HepG2 (cell line): ENCODE results near the gene MAOB. TPM values are rescaled to one million over a fixed set of nuclear protein-coding genes. Genes with fewer than 3 reads are reported as not detected.

ENCODE experiments used
- ARID2 ChIP-seq: sonication (generic); formaldehyde crosslinking; IDR thresholded peaks from 2 replicates; pipeline ENCODE4 v1.8.1; 2022; ENCODE audit warnings: mild to moderate bottlenecking, missing genetic modification reagents, borderline replicate concordance
- CBX2 ChIP-seq, 2 experiments: fragments of 200-600 bp in 1 of 2; sonication (generic); formaldehyde crosslinking in 1 of 2; IDR thresholded peaks; 2 replicates each; pipeline versions ENCODE4 v1.7.0 to v1.8.1; 2018 to 2022; ENCODE audit warnings: low read depth in 2 of 2, low read length in 1 of 2, mild to moderate bottlenecking in 1 of 2, missing genetic modification reagents in 1 of 2
- CREB1 ChIP-seq, 2 experiments: fragments of 450-650 bp in 1 of 2; IDR thresholded peaks; 2 replicates each; pipeline ENCODE4 v1.6.1; 2016 to 2017; ENCODE audit warnings: control low read depth in 1 of 2, mild to moderate bottlenecking in 1 of 2, missing compliant biosample characterization in 1 of 2, missing genetic modification characterization in 1 of 2
- EHMT2 ChIP-seq: fragments of 200-600 bp; sonication (generic); IDR thresholded peaks from 2 replicates; pipeline ENCODE4 v1.7.0; 2017; ENCODE audit warnings: antibody characterized with exemption, low read depth, low read length, borderline replicate concordance
- ISL2 ChIP-seq: sonication (generic); formaldehyde crosslinking; IDR thresholded peaks from 2 replicates; pipeline ENCODE4 v1.5.0; 2020; ENCODE audit warnings: missing genetic modification reagents
- KLF15 ChIP-seq: sonication (generic); formaldehyde crosslinking; IDR thresholded peaks from 2 replicates; pipeline ENCODE4 v1.8.1; 2023; ENCODE audit warnings: borderline replicate concordance, mild to moderate bottlenecking, inconsistent platforms, missing genetic modification reagents, mixed read lengths
- NR3C1 ChIP-seq: sonication (generic); formaldehyde crosslinking; IDR thresholded peaks from 2 replicates; pipeline ENCODE4 v1.4.0; 2020; ENCODE audit warnings: missing genetic modification reagents
- RFX3 ChIP-seq: IDR thresholded peaks from 2 replicates; pipeline ENCODE4 v1.6.1; 2016; ENCODE audit warnings: missing biosample characterization, missing genetic modification reagents
- RFXAP ChIP-seq: sonication (generic); formaldehyde crosslinking; IDR thresholded peaks from 2 replicates; pipeline ENCODE4 v1.4.0; 2020; ENCODE audit warnings: missing genetic modification reagents, borderline replicate concordance
- STAG1 ChIP-seq: sonication (generic); formaldehyde crosslinking; IDR thresholded peaks from 2 replicates; pipeline ENCODE4 v1.4.0; 2020; ENCODE audit warnings: missing genetic modification reagents
- THAP11 ChIP-seq: IDR thresholded peaks from 2 replicates; pipeline ENCODE4 v1.6.1; 2016; ENCODE audit warnings: missing biosample characterization, missing genetic modification reagents
- U2AF1 ChIP-seq: fragments of 200-400 bp; formaldehyde crosslinking; optimal IDR thresholded peaks from 2 replicates; pipeline ENCODE3; 2017; ENCODE audit warnings: mild to moderate bottlenecking, low read depth, low read length
- ZNF501 ChIP-seq: sonication (generic); formaldehyde crosslinking; IDR thresholded peaks from 2 replicates; pipeline ENCODE4 v1.5.1; 2020; ENCODE audit warnings: mild to moderate bottlenecking, moderate library complexity, missing genetic modification reagents
- ZNF605 ChIP-seq: sonication (generic); formaldehyde crosslinking; IDR thresholded peaks from 2 replicates; pipeline ENCODE4 v1.8.0; 2022; ENCODE audit warnings: mild to moderate bottlenecking, missing genetic modification reagents
- ZNF674 ChIP-seq: sonication (generic); formaldehyde crosslinking; IDR thresholded peaks from 2 replicates; pipeline ENCODE4 v1.5.0; 2020; ENCODE audit warnings: low read depth, mild to moderate bottlenecking, missing genetic modification reagents
- ZNF713 ChIP-seq: sonication (generic); formaldehyde crosslinking; IDR thresholded peaks from 2 replicates; pipeline ENCODE4 v1.4.0; 2020; ENCODE audit warnings: mild to moderate bottlenecking, missing genetic modification reagents
- ZNF737 ChIP-seq: sonication (generic); formaldehyde crosslinking; IDR thresholded peaks from 2 replicates; pipeline ENCODE4 v1.5.0; 2020; ENCODE audit warnings: missing genetic modification reagents, mild to moderate bottlenecking, borderline replicate concordance
- polyA plus RNA-seq, 8 experiments: library from polyadenylated mRNA; depleted of rRNA in 3 of 8; stranded (reverse) in 7 of 8; unstranded in 1 of 8; fragments of >200 nt; fragmentation: Illumina TruSeq in 4 of 8; extraction: Trizol in 4 of 8; gene quantifications; 2 replicates each; pipeline versions ENCODE4 v1.2.1 to v1.2.3, GENCODE V29; 2011 to 2016; ENCODE audit warnings: low read depth in 4 of 8, missing spikeins in 1 of 8, mixed read lengths in 1 of 8; ENCODE audit not compliant: insufficient read depth in 1 of 8
- total RNA-seq, 5 experiments: library from RNA; depleted of rRNA; stranded (reverse); fragments of >200 nt; fragmentation: Illumina TruSeq; extraction: Trizol; gene quantifications; 2 replicates each; pipeline ENCODE4 v1.2.3, GENCODE V29; 2016; ENCODE audit warnings: low read depth in 1 of 5
- TF ChIP-seq, protein P1 (sequence below): IDR thresholded peaks from 2 replicates; pipeline ENCODE4 v1.6.1; 2016; ENCODE audit warnings: low read depth, missing genetic modification reagents, missing compliant biosample characterization
- TF ChIP-seq, protein P2 (sequence below), 2 experiments: fragments of 450-650 bp in 1 of 2; sonication (generic) in 1 of 2; formaldehyde crosslinking; IDR thresholded peaks; 2 replicates each; pipeline versions ENCODE4 v1.5.0 to v1.8.0; 2020 to 2022; ENCODE audit warnings: mild to moderate bottlenecking in 1 of 2, missing genetic modification reagents in 1 of 2
- TF ChIP-seq, protein P3 (sequence below): sonication (generic); formaldehyde crosslinking; IDR thresholded peaks from 2 replicates; pipeline ENCODE4 v1.4.0; 2020; ENCODE audit warnings: missing genetic modification reagents, borderline replicate concordance

MAOB gene
- total and polyA plus RNA-seq, 2 of the 13 experiments (the other 11 are each of a cell fraction or from before 2014, with no cell fraction given), result 11.0 to 19.0 TPM

DNA sequence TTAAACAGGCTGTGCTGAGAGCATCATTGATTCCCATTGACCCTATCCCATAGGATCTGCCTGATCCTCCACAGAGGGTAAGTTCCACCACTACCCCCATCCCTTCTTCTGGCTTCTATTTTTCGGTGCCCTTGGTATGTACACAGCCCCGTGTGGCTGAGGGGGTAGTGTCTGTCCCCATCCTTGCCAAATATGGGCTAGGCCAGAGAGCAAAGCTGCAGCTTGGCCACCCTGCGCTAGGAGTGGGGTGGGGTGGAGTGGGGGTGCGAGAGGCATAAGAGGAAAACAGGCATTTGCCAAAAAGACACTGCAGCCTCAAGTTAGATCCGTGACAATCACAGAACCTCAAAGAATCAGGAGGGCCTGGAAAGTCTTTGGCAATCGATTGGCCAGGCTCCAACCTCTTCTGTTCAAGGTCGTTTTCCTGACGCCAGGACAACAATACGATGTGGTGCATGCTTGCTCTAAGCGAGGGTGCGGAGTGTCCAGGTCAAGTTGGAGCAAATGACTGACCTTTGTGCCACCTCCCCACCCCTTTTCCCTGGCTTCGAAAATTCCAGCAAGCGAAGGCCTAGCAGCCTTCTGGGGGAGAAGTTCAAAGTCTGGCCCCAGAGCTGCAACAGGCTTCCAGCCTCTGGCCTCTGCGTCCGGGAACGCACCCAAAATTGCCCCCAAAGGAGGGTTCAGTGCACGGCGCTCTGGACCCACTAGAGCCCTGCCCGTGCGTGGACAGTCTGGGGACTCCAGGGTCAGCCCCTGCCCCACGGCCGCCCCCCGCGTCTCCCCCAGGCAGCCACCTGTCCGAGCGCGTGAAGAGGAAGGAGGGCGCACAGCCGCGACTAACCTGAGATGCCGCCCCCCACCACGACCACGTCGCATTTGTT is 598 bp downstream of the MAOB start (continued):
- TF ChIP-seq, protein P1, sequence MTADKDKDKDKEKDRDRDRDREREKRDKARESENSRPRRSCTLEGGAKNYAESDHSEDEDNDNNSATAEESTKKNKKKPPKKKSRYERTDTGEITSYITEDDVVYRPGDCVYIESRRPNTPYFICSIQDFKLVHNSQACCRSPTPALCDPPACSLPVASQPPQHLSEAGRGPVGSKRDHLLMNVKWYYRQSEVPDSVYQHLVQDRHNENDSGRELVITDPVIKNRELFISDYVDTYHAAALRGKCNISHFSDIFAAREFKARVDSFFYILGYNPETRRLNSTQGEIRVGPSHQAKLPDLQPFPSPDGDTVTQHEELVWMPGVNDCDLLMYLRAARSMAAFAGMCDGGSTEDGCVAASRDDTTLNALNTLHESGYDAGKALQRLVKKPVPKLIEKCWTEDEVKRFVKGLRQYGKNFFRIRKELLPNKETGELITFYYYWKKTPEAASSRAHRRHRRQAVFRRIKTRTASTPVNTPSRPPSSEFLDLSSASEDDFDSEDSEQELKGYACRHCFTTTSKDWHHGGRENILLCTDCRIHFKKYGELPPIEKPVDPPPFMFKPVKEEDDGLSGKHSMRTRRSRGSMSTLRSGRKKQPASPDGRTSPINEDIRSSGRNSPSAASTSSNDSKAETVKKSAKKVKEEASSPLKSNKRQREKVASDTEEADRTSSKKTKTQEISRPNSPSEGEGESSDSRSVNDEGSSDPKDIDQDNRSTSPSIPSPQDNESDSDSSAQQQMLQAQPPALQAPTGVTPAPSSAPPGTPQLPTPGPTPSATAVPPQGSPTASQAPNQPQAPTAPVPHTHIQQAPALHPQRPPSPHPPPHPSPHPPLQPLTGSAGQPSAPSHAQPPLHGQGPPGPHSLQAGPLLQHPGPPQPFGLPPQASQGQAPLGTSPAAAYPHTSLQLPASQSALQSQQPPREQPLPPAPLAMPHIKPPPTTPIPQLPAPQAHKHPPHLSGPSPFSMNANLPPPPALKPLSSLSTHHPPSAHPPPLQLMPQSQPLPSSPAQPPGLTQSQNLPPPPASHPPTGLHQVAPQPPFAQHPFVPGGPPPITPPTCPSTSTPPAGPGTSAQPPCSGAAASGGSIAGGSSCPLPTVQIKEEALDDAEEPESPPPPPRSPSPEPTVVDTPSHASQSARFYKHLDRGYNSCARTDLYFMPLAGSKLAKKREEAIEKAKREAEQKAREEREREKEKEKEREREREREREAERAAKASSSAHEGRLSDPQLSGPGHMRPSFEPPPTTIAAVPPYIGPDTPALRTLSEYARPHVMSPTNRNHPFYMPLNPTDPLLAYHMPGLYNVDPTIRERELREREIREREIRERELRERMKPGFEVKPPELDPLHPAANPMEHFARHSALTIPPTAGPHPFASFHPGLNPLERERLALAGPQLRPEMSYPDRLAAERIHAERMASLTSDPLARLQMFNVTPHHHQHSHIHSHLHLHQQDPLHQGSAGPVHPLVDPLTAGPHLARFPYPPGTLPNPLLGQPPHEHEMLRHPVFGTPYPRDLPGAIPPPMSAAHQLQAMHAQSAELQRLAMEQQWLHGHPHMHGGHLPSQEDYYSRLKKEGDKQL (CRISPR knock-in tag), result no peak
- TF ChIP-seq ZNF737 (CRISPR knock-in tag) (no peak), ZNF713 (CRISPR knock-in tag) (no peak), RFX3 (no peak), CREB1 (IDR thresholded peaks at IDR 0.05) (no peak), CREB1 (CRISPR knock-in tag; IDR thresholded peaks at IDR 0.05) (no peak), RFXAP (CRISPR knock-in tag) (no peak), KLF15 (CRISPR knock-in tag) (0 out of 2 replicates have a peak, but pooled peaks have one; percentile 38), NR3C1 (no peak), ARID2 (CRISPR knock-in tag) (no peak), ZNF674 (no peak), THAP11 (CRISPR knock-in tag) (peak; percentile 20; the same call in 1 of the 2 replicates), ISL2 (CRISPR knock-in tag) (peak; percentile 49), EHMT2 (no peak; the same call in 1 of the 2 replicates), ZNF501 (CRISPR knock-in tag) (no peak), ZNF605 (CRISPR knock-in tag) (0 out of 2 replicates have a peak, but pooled peaks have one; percentile 40), STAG1 (CRISPR knock-in tag) (no peak), U2AF1 (no peak), CBX2 (IDR thresholded peaks at IDR 0.05; ENCODE audit: low read depth, low read length) (no peak), CBX2 (CRISPR knock-in tag; IDR thresholded peaks at IDR 0.05; ENCODE audit: low read depth) (no peak)
- TF ChIP-seq, protein P2, sequence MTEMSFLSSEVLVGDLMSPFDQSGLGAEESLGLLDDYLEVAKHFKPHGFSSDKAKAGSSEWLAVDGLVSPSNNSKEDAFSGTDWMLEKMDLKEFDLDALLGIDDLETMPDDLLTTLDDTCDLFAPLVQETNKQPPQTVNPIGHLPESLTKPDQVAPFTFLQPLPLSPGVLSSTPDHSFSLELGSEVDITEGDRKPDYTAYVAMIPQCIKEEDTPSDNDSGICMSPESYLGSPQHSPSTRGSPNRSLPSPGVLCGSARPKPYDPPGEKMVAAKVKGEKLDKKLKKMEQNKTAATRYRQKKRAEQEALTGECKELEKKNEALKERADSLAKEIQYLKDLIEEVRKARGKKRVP (CRISPR knock-in tag; IDR thresholded peaks at IDR 0.05), result no peak
- TF ChIP-seq, protein P3, sequence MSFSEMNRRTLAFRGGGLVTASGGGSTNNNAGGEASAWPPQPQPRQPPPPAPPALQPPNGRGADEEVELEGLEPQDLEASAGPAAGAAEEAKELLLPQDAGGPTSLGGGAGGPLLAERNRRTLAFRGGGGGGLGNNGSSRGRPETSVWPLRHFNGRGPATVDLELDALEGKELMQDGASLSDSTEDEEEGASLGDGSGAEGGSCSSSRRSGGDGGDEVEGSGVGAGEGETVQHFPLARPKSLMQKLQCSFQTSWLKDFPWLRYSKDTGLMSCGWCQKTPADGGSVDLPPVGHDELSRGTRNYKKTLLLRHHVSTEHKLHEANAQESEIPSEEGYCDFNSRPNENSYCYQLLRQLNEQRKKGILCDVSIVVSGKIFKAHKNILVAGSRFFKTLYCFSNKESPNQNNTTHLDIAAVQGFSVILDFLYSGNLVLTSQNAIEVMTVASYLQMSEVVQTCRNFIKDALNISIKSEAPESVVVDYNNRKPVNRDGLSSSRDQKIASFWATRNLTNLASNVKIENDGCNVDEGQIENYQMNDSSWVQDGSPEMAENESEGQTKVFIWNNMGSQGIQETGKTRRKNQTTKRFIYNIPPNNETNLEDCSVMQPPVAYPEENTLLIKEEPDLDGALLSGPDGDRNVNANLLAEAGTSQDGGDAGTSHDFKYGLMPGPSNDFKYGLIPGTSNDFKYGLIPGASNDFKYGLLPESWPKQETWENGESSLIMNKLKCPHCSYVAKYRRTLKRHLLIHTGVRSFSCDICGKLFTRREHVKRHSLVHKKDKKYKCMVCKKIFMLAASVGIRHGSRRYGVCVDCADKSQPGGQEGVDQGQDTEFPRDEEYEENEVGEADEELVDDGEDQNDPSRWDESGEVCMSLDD (CRISPR knock-in tag), result no peak
